Keratinocyte (primary cell): ENCODE results near the gene KRT81. TPM values are rescaled to one million over a fixed set of nuclear protein-coding genes. Genes with fewer than 3 reads are reported as not detected.

Experiments
- DNase-seq: peaks from one replicate; pipeline ENCODE4 v3.0.0-alpha.2; 2011; ENCODE audit warnings: low read depth, missing footprints, low spot score
- FAIRE-seq: peaks from 2 replicates; lab custom pipeline; 2011; peaks lifted over from hg19 to GRCh38; lab: Jason Lieb, UNC
- H2AFZ ChIP-seq: 2 replicates; pipeline ENCODE4 v1.6.0; 2012; ENCODE audit warnings: low read length, control low read depth, inconsistent platforms; ENCODE audit not compliant: control insufficient read depth
- H3K27ac ChIP-seq: 2 replicates; pipeline ENCODE4 v1.5.1; 2011; ENCODE audit warnings: low read length; ENCODE audit not compliant: control insufficient read depth, insufficient read depth
- H3K27me3 ChIP-seq: 3 replicates; pipeline ENCODE4 v1.6.0; 2011; ENCODE audit warnings: low read length; ENCODE audit not compliant: control insufficient read depth, insufficient read depth; ENCODE audit errors: extremely low read depth
- H3K36me3 ChIP-seq, 2 experiments: 2 replicates in 1 of 2; 3 replicates in 1 of 2; pipeline ENCODE4 v1.5.1; 2011; ENCODE audit warnings: low read length in 2 of 2, mild to moderate bottlenecking in 1 of 2; ENCODE audit not compliant: control insufficient read depth in 2 of 2, insufficient read depth in 2 of 2; ENCODE audit errors: extremely low read depth in 1 of 2
- H3K4me1 ChIP-seq: 3 replicates; pipeline ENCODE4 v1.5.1; 2011; ENCODE audit warnings: low read length; ENCODE audit not compliant: control insufficient read depth, insufficient read depth; ENCODE audit errors: extremely low read depth
- H3K4me2 ChIP-seq: 3 replicates; pipeline ENCODE4 v1.6.0; 2011; ENCODE audit warnings: low read depth, low read length; ENCODE audit not compliant: control insufficient read depth, insufficient read depth; ENCODE audit errors: extremely low read depth
- H3K4me3 ChIP-seq, 3 experiments: fragments of 200-600 bp in 1 of 3; sonication (generic) in 1 of 3; 2 replicates in 2 of 3; 3 replicates in 1 of 3; pipeline ENCODE4 v1.5.1; 2011 to 2016; ENCODE audit warnings: low read length in 3 of 3, mild to moderate bottlenecking in 3 of 3, control low read depth in 2 of 3, inconsistent platforms in 1 of 3, low read depth in 1 of 3, mixed read lengths in 1 of 3, mixed run types in 1 of 3, moderate library complexity in 1 of 3; ENCODE audit not compliant: control insufficient read depth in 2 of 3, insufficient read depth in 2 of 3; ENCODE audit errors: extremely low read depth in 1 of 3
- H3K79me2 ChIP-seq: 2 replicates; pipeline ENCODE4 v1.6.0; 2012; ENCODE audit warnings: low read length; ENCODE audit not compliant: control insufficient read depth, insufficient read depth
- H3K9ac ChIP-seq: 3 replicates; pipeline ENCODE4 v1.6.0; 2011; ENCODE audit warnings: low read length; ENCODE audit not compliant: control insufficient read depth, insufficient read depth; ENCODE audit errors: extremely low read depth
- H3K9me1 ChIP-seq: 3 replicates; pipeline ENCODE4 v1.6.0; 2011; ENCODE audit warnings: low read length; ENCODE audit not compliant: control insufficient read depth, insufficient read depth; ENCODE audit errors: extremely low read depth
- H3K9me3 ChIP-seq: 2 replicates; pipeline ENCODE4 v1.5.1; 2012; ENCODE audit warnings: low read depth, low read length; ENCODE audit not compliant: control insufficient read depth
- H4K20me1 ChIP-seq: 3 replicates; pipeline ENCODE4 v1.6.0; 2011; ENCODE audit warnings: low read length; ENCODE audit not compliant: control insufficient read depth, insufficient read depth; ENCODE audit errors: extremely low read depth
- CTCF ChIP-seq, 3 experiments: IDR thresholded peaks in 1 of 3; conservative IDR thresholded peaks in 1 of 3; optimal IDR thresholded peaks in 1 of 3; 2 replicates in 2 of 3; 3 replicates in 1 of 3; pipeline versions ENCODE3 to v1.5.1; 2011; ENCODE audit warnings: low read length in 3 of 3, mild to moderate bottlenecking in 3 of 3, moderate library complexity in 2 of 3, control low read depth in 1 of 3, inconsistent platforms in 1 of 3; ENCODE audit not compliant: insufficient read depth in 2 of 3; ENCODE audit errors: extremely low read depth in 1 of 3
- EZH2 ChIP-seq: IDR thresholded peaks from one replicate; pipeline ENCODE4 v1.6.1; 2012; ENCODE audit warnings: inconsistent platforms, mild to moderate bottlenecking, low read length, moderate library complexity
- dilution Hi-C: fragments of 300-500 bp; cut with MboI; formaldehyde crosslinking; loops from one replicate; pipeline ENCODE4 v1.7.0; 2020; ENCODE audit warnings: low sequenced_read_pairs; ENCODE audit not compliant: extremely low pct_ligation_motif_present
- polyA plus RNA-seq, 5 experiments: library from polyadenylated mRNA; depleted of rRNA in 3 of 5; stranded (reverse) in 3 of 5; stranded (forward) in 1 of 5; unstranded in 1 of 5; fragments of >200 nt; gene quantifications; 1 replicate in 1 of 5; 2 replicates in 3 of 5; 3 replicates in 1 of 5; pipeline versions ENCODE4 v1.2.1 to v1.2.3, GENCODE V29; 2011 to 2012; ENCODE audit warnings: missing spikeins in 2 of 5, low read depth in 1 of 5, low replicate concordance in 1 of 5

KRT81 gene
- polyA plus RNA-seq, 1 donor (not counting 4 experiments of a cell fraction or from before 2014, with no cell fraction given), result 0.03 TPM

GRCh38 chr12:52331833-52332232, 40.5 kb upstream of the KRT81 start:
- dilution Hi-C loops, result no loop called here
- Histone ChIP-seq H3K4me2 (no peak overlapping the region), H3K79me2 (no peaks in the 10 kb centered on the region), H3K4me3 (no peak overlapping the region), H3K9ac (no peak overlapping the region), H3K27me3 (no peaks in the 10 kb centered on the region), H3K36me3 (no peaks in the 10 kb centered on the region), H2AFZ (no peak overlapping the region), H3K9me3 (no peaks in the 10 kb centered on the region), H3K27ac (no peak overlapping the region), H4K20me1 (no peaks in the 10 kb centered on the region), H3K9me1 (no peaks in the 10 kb centered on the region), H3K4me1 (peaks cover 13% of the 10 kb centered on the region)
- TF ChIP-seq CTCF (optimal IDR thresholded peaks at IDR 0.05 in 1 of 3, IDR thresholded peaks at IDR 0.05 in 1 of 3, conservative IDR thresholded peaks at IDR 0.05 in 1 of 3; ENCODE audit: extremely low read depth in 1 of 3, insufficient read depth in 2 of 3, low read length in 3 of 3), result no peak
- no peak for TF ChIP-seq EZH2
- no peak for DNase-seq
- no peak for FAIRE-seq

GRCh38 chr12:52331039-52331438, 39.7 kb upstream of the KRT81 start:
- Histone ChIP-seq H3K4me2 (no peak overlapping the region), H3K4me1 (peaks cover 13% of the 10 kb centered on the region), H2AFZ (no peak overlapping the region), H4K20me1 (no peaks in the 10 kb centered on the region), H3K79me2 (no peaks in the 10 kb centered on the region), H3K4me3 (no peak overlapping the region), H3K9me3 (no peaks in the 10 kb centered on the region), H3K27me3 (no peaks in the 10 kb centered on the region), H3K9ac (no peak overlapping the region), H3K27ac (no peak overlapping the region), H3K36me3 (no peaks in the 10 kb centered on the region), H3K9me1 (no peaks in the 10 kb centered on the region)
- DNase-seq (no peak), FAIRE-seq (no peak)
- dilution Hi-C loops, result no loop called here
- no peak for TF ChIP-seq EZH2
- no peak for TF ChIP-seq CTCF (optimal IDR thresholded peaks at IDR 0.05 in 1 of 3, IDR thresholded peaks at IDR 0.05 in 1 of 3, conservative IDR thresholded peaks at IDR 0.05 in 1 of 3; ENCODE audit: extremely low read depth in 1 of 3, insufficient read depth in 2 of 3, low read length in 3 of 3)
